Tibial nerve (tissue), 3 donors: Measurements from ENCODE around the gene PADI4.

ENCODE experiments used
- POLR2A ChIP-seq, 2 donors: fragments of 450-650 bp; IDR thresholded peaks; one replicate each; pipeline ENCODE4 v1.6.1; 2017; ENCODE audit warnings: antibody characterized with exemption in 2 of 2, mild to moderate bottlenecking in 2 of 2, moderate library complexity in 2 of 2
- TF ChIP-seq, protein P1 (sequence below), 5 experiments: fragments of 200-600 bp in 3 of 5; fragments of 450-650 bp in 2 of 5; sonication (generic) in 3 of 5; IDR thresholded peaks; one replicate each; pipeline ENCODE4 v1.5.1; 2016 to 2019; ENCODE audit warnings: antibody characterized with exemption in 5 of 5, mild to moderate bottlenecking in 3 of 5, moderate library complexity in 2 of 5

DNA sequence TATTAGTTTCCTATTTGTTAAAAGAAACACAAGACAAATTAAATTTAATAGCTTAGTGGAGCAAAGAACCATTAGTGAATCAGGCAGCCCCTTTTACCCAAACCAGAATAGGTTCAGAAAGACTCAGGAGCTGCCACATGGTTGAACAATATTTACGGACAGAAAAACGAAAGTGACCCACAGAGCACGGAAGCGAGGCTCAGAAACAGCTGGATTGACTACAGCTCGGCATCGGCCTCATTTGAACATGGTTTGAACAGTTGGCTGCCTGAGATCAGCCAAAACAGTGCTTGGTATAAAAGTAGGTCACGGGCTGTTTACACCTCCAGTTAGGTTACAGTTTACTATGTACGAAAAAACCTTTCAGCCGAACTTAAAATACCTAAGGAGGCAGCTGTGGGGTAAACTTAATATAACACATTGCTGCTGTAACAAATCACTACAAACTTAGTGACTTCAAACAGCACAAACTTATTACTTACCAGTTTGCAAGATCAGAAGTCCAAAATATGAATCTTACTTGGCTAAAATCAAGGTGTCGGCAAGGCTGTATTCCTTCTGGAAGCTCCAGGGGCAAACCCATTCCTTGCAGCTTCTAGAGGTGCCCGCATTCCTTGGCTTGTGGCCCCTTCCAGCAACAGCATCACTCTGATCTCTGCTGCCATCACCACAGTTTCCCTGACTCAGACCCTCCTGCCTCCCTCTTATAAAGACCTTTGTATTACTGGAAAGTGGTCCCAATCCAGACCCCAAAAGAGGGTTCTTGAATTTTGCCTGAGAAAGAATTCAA is 11.8 kb downstream of the PADI4 start:
- TF ChIP-seq, protein P1, sequence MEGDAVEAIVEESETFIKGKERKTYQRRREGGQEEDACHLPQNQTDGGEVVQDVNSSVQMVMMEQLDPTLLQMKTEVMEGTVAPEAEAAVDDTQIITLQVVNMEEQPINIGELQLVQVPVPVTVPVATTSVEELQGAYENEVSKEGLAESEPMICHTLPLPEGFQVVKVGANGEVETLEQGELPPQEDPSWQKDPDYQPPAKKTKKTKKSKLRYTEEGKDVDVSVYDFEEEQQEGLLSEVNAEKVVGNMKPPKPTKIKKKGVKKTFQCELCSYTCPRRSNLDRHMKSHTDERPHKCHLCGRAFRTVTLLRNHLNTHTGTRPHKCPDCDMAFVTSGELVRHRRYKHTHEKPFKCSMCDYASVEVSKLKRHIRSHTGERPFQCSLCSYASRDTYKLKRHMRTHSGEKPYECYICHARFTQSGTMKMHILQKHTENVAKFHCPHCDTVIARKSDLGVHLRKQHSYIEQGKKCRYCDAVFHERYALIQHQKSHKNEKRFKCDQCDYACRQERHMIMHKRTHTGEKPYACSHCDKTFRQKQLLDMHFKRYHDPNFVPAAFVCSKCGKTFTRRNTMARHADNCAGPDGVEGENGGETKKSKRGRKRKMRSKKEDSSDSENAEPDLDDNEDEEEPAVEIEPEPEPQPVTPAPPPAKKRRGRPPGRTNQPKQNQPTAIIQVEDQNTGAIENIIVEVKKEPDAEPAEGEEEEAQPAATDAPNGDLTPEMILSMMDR (IDR thresholded peaks at IDR 0.05): no peak
- no peak for TF ChIP-seq POLR2A (IDR thresholded peaks at IDR 0.05)
